Stimulated activated CD4-positive, alpha-beta T cell treated with anti-CD3 and anti-CD28 coated beads, Interleukin-1b, Interleukin-23, amount 100 ng/mL, for 48 hours (primary cell): Measurements from ENCODE around the gene SYK.
"Not testable (repeated sequence)": the region's sequence is repeated elsewhere in the genome, so short reads cannot be mapped to it uniquely, and the experiment has no call there.

Source experiments
- DNase-seq: peaks from one replicate; pipeline ENCODE4 v3.0.0-alpha.2; 2020

SYK gene

GRCh38 chr9:90883661-90884060 lies 82.0 kb downstream of the SYK start:
- no peak for DNase-seq

GRCh38 chr9:90884178-90884577 lies 82.6 kb downstream of the SYK start:
- DNase-seq, result no peak

GRCh38 chr9:90886868-90887267 lies 85.2 kb downstream of the SYK start:
- DNase-seq, result not testable (repeated sequence)

- DNase-seq, result no peak
These were observed 87.3 kb downstream of the SYK start for GRCh38 chr9:90888941-90889340.

GRCh38 chr9:90890146-90890810 lies 88.7 kb downstream of the SYK start:
- no peak for DNase-seq

GRCh38 chr9:90891308-90892040 lies 89.9 kb downstream of the SYK start:
- no peak for DNase-seq

GRCh38 chr9:90892918-90893317 lies 91.3 kb downstream of the SYK start:
- DNase-seq, result no peak

- DNase-seq, result no peak
These were observed 92.1 kb downstream of the SYK start for GRCh38 chr9:90893706-90894105.

GRCh38 chr9:90894986-90895687 lies 93.5 kb downstream of the SYK start:
- DNase-seq, result no peak

- DNase-seq, result no peak
These were observed 94.2 kb downstream of the SYK start for GRCh38 chr9:90895786-90896185.

- DNase-seq, result no peak
These were observed 94.6 kb downstream of the SYK start for GRCh38 chr9:90896231-90896630.

GRCh38 chr9:90898228-90898627 lies 96.6 kb downstream of the SYK start:
- no peak for DNase-seq

GRCh38 chr9:90899287-90899686 lies 97.7 kb downstream of the SYK start:
- no peak for DNase-seq

GRCh38 chr9:90900130-90900529 lies 98.5 kb downstream of the SYK start:
- DNase-seq, result no peak

- DNase-seq, result no peak
These were observed 100.3 kb downstream of the SYK start for GRCh38 chr9:90901933-90902332.

GRCh38 chr9:90903766-90904424 lies 102.3 kb downstream of the SYK start:
- DNase-seq, result no peak

- no peak for DNase-seq
These were observed 103.3 kb downstream of the SYK start for GRCh38 chr9:90904706-90905478.

GRCh38 chr9:90905822-90906221 lies 104.2 kb downstream of the SYK start:
- DNase-seq, result no peak

- DNase-seq, result no peak
These were observed 104.9 kb downstream of the SYK start for GRCh38 chr9:90906316-90907055.

- no peak for DNase-seq
These were observed 105.4 kb downstream of the SYK start for GRCh38 chr9:90907056-90907445.

- no peak for DNase-seq
These were observed 106.2 kb downstream of the SYK start for GRCh38 chr9:90907790-90908189.

GRCh38 chr9:90909225-90909624 lies 107.6 kb downstream of the SYK start:
- DNase-seq, result no peak
